HepG2 (cell line): ENCODE data around the gene MPV17L2. TPM values are rescaled to one million over a fixed set of nuclear protein-coding genes. Genes with fewer than 3 reads are reported as not detected.

ENCODE experiments used
- ATAC-seq: fragments of 200-7000 bp; cut with Tn5 transposase; 3 replicates; pipeline ENCODE4 v1.9.1; 2020; ENCODE audit warnings: mild to moderate bottlenecking, moderate library complexity
- BruUV-seq: library from RNA; stranded (reverse); fragments of 400-500 nt; replicated peaks from 2 replicates; lab custom pipeline; 2021; lab: Mats Ljungman, UMichigan
- CTCF ChIA-PET: fragments of 300-600 bp; formaldehyde crosslinking; extraction: SDS; loops from one replicate; lab custom pipeline; 2021; ENCODE audit warnings: low total read pairs, inconsistent platforms, low intra/inter-chr PET ratio; lab: Yijun Ruan, JAX
- POLR2A ChIA-PET: fragments of 350-600 bp; sonication (Branson Sonifier 250); formaldehyde crosslinking; loops from one replicate; lab custom pipeline; 2020; ENCODE audit warnings: antibody characterized with exemption, inconsistent platforms; lab: Yijun Ruan, JAX
- DNase-seq: peaks from one replicate; pipeline ENCODE4 v3.0.0-alpha.2; 2015; ENCODE audit warnings: low spot score
- FAIRE-seq: peaks from 3 replicates; lab custom pipeline; 2011; peaks lifted over from hg19 to GRCh38; lab: Jason Lieb, UNC
- H2AFZ ChIP-seq: one replicate; pipeline ENCODE4 v1.6.1; 2011; ENCODE audit warnings: low read length, inconsistent platforms
- H3K27ac ChIP-seq: fragments of 300-600 bp; 3 replicates; pipeline ENCODE4 v1.8.0; 2011; ENCODE audit warnings: mixed run types, mild to moderate bottlenecking, mixed read lengths, low read length, inconsistent platforms; ENCODE audit not compliant: insufficient read depth; ENCODE audit errors: extremely low read length
- H3K27me3 ChIP-seq, 2 experiments: fragments of 200-600 bp in 1 of 2; 2 replicates in 1 of 2; 3 replicates in 1 of 2; pipeline versions ENCODE4 v1.6.0 to v1.8.0; 2011; ENCODE audit warnings: low read length in 2 of 2, mild to moderate bottlenecking in 2 of 2, moderate library complexity in 2 of 2, inconsistent platforms in 1 of 2; ENCODE audit not compliant: insufficient read depth in 2 of 2, control insufficient read depth in 1 of 2
- H3K36me3 ChIP-seq, 2 experiments: fragments of 200-600 bp in 1 of 2; replicated peaks in 1 of 2; 2 replicates in 1 of 2; 3 replicates in 1 of 2; pipeline versions ENCODE4 v1.5.1 to v1.8.0; 2011; ENCODE audit warnings: low read length in 2 of 2, inconsistent platforms in 1 of 2; ENCODE audit not compliant: insufficient read depth in 2 of 2, control insufficient read depth in 1 of 2
- H3K4me1 ChIP-seq: 2 replicates; pipeline ENCODE4 v1.5.1; 2012; ENCODE audit warnings: low read length, inconsistent platforms; ENCODE audit not compliant: insufficient read depth
- H3K4me2 ChIP-seq: 2 replicates; pipeline ENCODE4 v1.6.0; 2011; ENCODE audit warnings: low read depth, low read length, inconsistent platforms
- H3K4me3 ChIP-seq, 3 experiments: fragments of 200-600 bp in 1 of 3; sonication (generic), shearing (Covaris generic) in 1 of 3; replicated peaks in 1 of 3; 2 replicates each; pipeline ENCODE4 v1.5.1; 2011 to 2016; ENCODE audit warnings: low read length in 3 of 3, inconsistent platforms in 2 of 3, low read depth in 2 of 3, mild to moderate bottlenecking in 2 of 3, control low read depth in 1 of 3, mixed read lengths in 1 of 3; ENCODE audit not compliant: insufficient read depth in 1 of 3
- H3K79me2 ChIP-seq: one replicate; pipeline ENCODE4 v1.6.1; 2011; ENCODE audit warnings: low read length, inconsistent platforms; ENCODE audit not compliant: insufficient read depth
- H3K9ac ChIP-seq: 2 replicates; pipeline ENCODE4 v1.6.0; 2011; ENCODE audit warnings: mild to moderate bottlenecking, low read depth, low read length, inconsistent platforms; ENCODE audit not compliant: insufficient read depth
- H3K9me3 ChIP-seq: 2 replicates; pipeline ENCODE4 v1.5.1; 2012; ENCODE audit warnings: mild to moderate bottlenecking, low read length
- H4K20me1 ChIP-seq: 2 replicates; pipeline ENCODE4 v1.6.0; 2011; ENCODE audit warnings: inconsistent platforms, mild to moderate bottlenecking, low read length, moderate library complexity; ENCODE audit not compliant: insufficient read depth
- BHLHE40 ChIP-seq: IDR thresholded peaks from 2 replicates; pipeline ENCODE4 v1.6.1; 2011; ENCODE audit warnings: low read length, improper control_type of control experiment
- CAMTA2 ChIP-seq: sonication (generic); formaldehyde crosslinking; IDR thresholded peaks from 2 replicates; pipeline ENCODE4 v1.4.0; 2020; ENCODE audit warnings: mild to moderate bottlenecking, missing genetic modification reagents, borderline replicate concordance
- GTF3A ChIP-seq: sonication (generic); formaldehyde crosslinking; conservative IDR thresholded peaks from 2 replicates; pipeline ENCODE4 v1.4.0; 2020; ENCODE audit warnings: mild to moderate bottlenecking, missing genetic modification reagents
- MAX ChIP-seq: IDR thresholded peaks from 2 replicates; pipeline ENCODE4 v1.6.1; 2012; ENCODE audit warnings: inconsistent platforms
- PITX1 ChIP-seq: sonication (generic); formaldehyde crosslinking; IDR thresholded peaks from 2 replicates; pipeline ENCODE4 v1.5.1; 2020; ENCODE audit warnings: mild to moderate bottlenecking, missing genetic modification reagents
- PREB ChIP-seq: sonication (generic); formaldehyde crosslinking; IDR thresholded peaks from 2 replicates; pipeline ENCODE4 v1.4.0; 2020; ENCODE audit warnings: missing genetic modification reagents
- PTBP1 ChIP-seq: fragments of 200-400 bp; formaldehyde crosslinking; IDR thresholded peaks from 2 replicates; pipeline ENCODE4 v1.6.1; 2018; ENCODE audit warnings: low read length, low read depth; ENCODE audit not compliant: poor library complexity, severe bottlenecking
- RARG ChIP-seq: sonication (generic); formaldehyde crosslinking; IDR thresholded peaks from 2 replicates; pipeline ENCODE4 v1.4.0; 2020; ENCODE audit warnings: low read depth, mild to moderate bottlenecking, missing genetic modification reagents
- SALL2 ChIP-seq: sonication (generic); formaldehyde crosslinking; IDR thresholded peaks from 2 replicates; pipeline ENCODE4 v1.8.1; 2023; ENCODE audit warnings: mild to moderate bottlenecking, missing genetic modification reagents, inconsistent platforms
- SRSF4 ChIP-seq: fragments of 200-400 bp; formaldehyde crosslinking; IDR thresholded peaks from one replicate; pipeline ENCODE4 v1.6.1; 2018; ENCODE audit warnings: mild to moderate bottlenecking, low read depth, low read length, moderate library complexity; ENCODE audit not compliant: poor library complexity, severe bottlenecking
- TEF ChIP-seq: sonication (generic); formaldehyde crosslinking; IDR thresholded peaks from 2 replicates; pipeline ENCODE4 v1.5.0; 2020; ENCODE audit warnings: missing genetic modification reagents
- ZFP41 ChIP-seq: sonication (generic); formaldehyde crosslinking; IDR thresholded peaks from 2 replicates; pipeline ENCODE4 v1.4.0; 2020; ENCODE audit warnings: mild to moderate bottlenecking, missing genetic modification reagents, borderline replicate concordance
- ZNF512B ChIP-seq: sonication (generic); formaldehyde crosslinking; IDR thresholded peaks from 2 replicates; pipeline ENCODE4 v1.5.1; 2020; ENCODE audit warnings: missing genetic modification reagents, mild to moderate bottlenecking, borderline replicate concordance
- ZNF704 ChIP-seq: sonication (generic); formaldehyde crosslinking; IDR thresholded peaks from 2 replicates; pipeline ENCODE4 v1.8.1; 2023; ENCODE audit warnings: mild to moderate bottlenecking, inconsistent platforms, moderate library complexity, missing genetic modification reagents, borderline replicate concordance
- ZNF713 ChIP-seq: sonication (generic); formaldehyde crosslinking; IDR thresholded peaks from 2 replicates; pipeline ENCODE4 v1.4.0; 2020; ENCODE audit warnings: mild to moderate bottlenecking, missing genetic modification reagents
- ZNF781 ChIP-seq: sonication (generic); formaldehyde crosslinking; IDR thresholded peaks from 2 replicates; pipeline ENCODE4 v1.5.1; 2020; ENCODE audit warnings: borderline replicate concordance, mild to moderate bottlenecking, missing genetic modification reagents; ENCODE audit errors: not compliant biosample characterization
- WGBS: methylation state at CpG from one replicate; pipeline ENCODE4 v1.1.6; 2017; ENCODE audit warnings: low lambda C conversion rate; 5-methylcytosine and 5-hydroxymethylcytosine counted together
- in situ Hi-C: cut with HindIII; loops from 2 replicates; pipeline ENCODE4 v1.10.0; 2017; ENCODE audit warnings: low pct_unique_long_range_greater_than_20kb; ENCODE audit not compliant: extremely low pct_ligation_motif_present
- intact Hi-C: fragments of 100-400 bp; cut with micrococcal nuclease; formaldehyde crosslinking; loops from one replicate; pipeline ENCODE4 v1.10.0; 2022; ENCODE audit not compliant: unreplicated experiment
- polyA plus RNA-seq, 8 experiments: library from polyadenylated mRNA; depleted of rRNA in 3 of 8; stranded (reverse) in 7 of 8; unstranded in 1 of 8; fragments of >200 nt; fragmentation: Illumina TruSeq in 4 of 8; extraction: Trizol in 4 of 8; gene quantifications; 2 replicates each; pipeline versions ENCODE4 v1.2.1 to v1.2.3, GENCODE V29; 2011 to 2016; ENCODE audit warnings: low read depth in 4 of 8, missing spikeins in 1 of 8, mixed read lengths in 1 of 8; ENCODE audit not compliant: insufficient read depth in 1 of 8
- total RNA-seq, 5 experiments: library from RNA; depleted of rRNA; stranded (reverse); fragments of >200 nt; fragmentation: Illumina TruSeq; extraction: Trizol; gene quantifications; 2 replicates each; pipeline ENCODE4 v1.2.3, GENCODE V29; 2016; ENCODE audit warnings: low read depth in 1 of 5

MPV17L2 gene
- total and polyA plus RNA-seq, 2 of the 13 experiments (the other 11 are each of a cell fraction or from before 2014, with no cell fraction given), result 13.6 to 16.7 TPM

GRCh38 chr19:18218159-18218558 is 25.1 kb downstream of the MPV17L2 start:
- intact Hi-C loops, result no loop called here

More at GRCh38 chr19:18218159-18218558, 25.1 kb downstream of the MPV17L2 start:
- no peak overlapping the region for H3K4me2 ChIP-seq
- no peak overlapping the region for H3K9ac ChIP-seq
- H3K36me3 ChIP-seq, result no peaks in the 10 kb centered on the region
- no peak overlapping the region for H3K27ac ChIP-seq
- no peaks in the 10 kb centered on the region for H4K20me1 ChIP-seq
- H3K79me2 ChIP-seq, result no peaks in the 10 kb centered on the region
- no peak for FAIRE-seq
- ATAC-seq, result no peak
- POLR2A ChIA-PET, result no interaction called here
- BruUV-seq, result no TSS peak
- no peak overlapping the region for H3K4me3 ChIP-seq
- DNase-seq, result no peak
- no peak for TF ChIP-seq ZNF781 (CRISPR knock-in tag)
- TF ChIP-seq SALL2 (CRISPR knock-in tag), result no peak
- TF ChIP-seq ZFP41 (CRISPR knock-in tag), result no peak
- no peak for TF ChIP-seq PTBP1
- TF ChIP-seq CAMTA2 (CRISPR knock-in tag), result no peak
- TF ChIP-seq PITX1 (CRISPR knock-in tag), result no peak
- TF ChIP-seq GTF3A, result no peak
- TF ChIP-seq MAX, result no peak
- TF ChIP-seq BHLHE40, result no peak
- TF ChIP-seq TEF (CRISPR knock-in tag), result no peak
- no peak for TF ChIP-seq ZNF713
- no peak for TF ChIP-seq RARG (CRISPR knock-in tag)
- TF ChIP-seq PREB (CRISPR knock-in tag), result no peak
- TF ChIP-seq ZNF512B (CRISPR knock-in tag), result no peak
- TF ChIP-seq ZNF704, result no peak
- no peak for TF ChIP-seq SRSF4
- in situ Hi-C loops, result no loop called here
- peaks cover 4 to 15% of the 10 kb centered on the region in 2 experiments; a peak in 3 of 5 replicates for H3K27me3 ChIP-seq
- CTCF ChIA-PET, result no interaction called here
- H3K9me3 ChIP-seq, result no peaks in the 10 kb centered on the region
- WGBS, result 46% methylated on average over 12 of the region's 17 CpGs
- H2AFZ ChIP-seq, result no peak overlapping the region
- H3K4me1 ChIP-seq, result peaks cover 19% of the 10 kb centered on the region
